Stimulated activated naive CD8-positive, alpha-beta T cell treated with anti-CD3 and anti-CD28 coated beads, Interleukin-15, Interleukin-2, amounts not matched to agents 100 ng/mL and 50 ng/mL, for 24 hours (primary cell): ENCODE measurements around the gene ANKRD1.

Source experiments
- H3K27ac Mint-ChIP-seq: one replicate; pipeline ENCODE4 v1.8.0; 2021; ENCODE audit warnings: mild to moderate bottlenecking, mixed read lengths
- H3K27me3 Mint-ChIP-seq: one replicate; pipeline ENCODE4 v1.8.0; 2021; ENCODE audit warnings: mixed read lengths
- H3K36me3 Mint-ChIP-seq: one replicate; pipeline ENCODE4 v1.8.0; 2021; ENCODE audit warnings: low read depth, mixed read lengths
- H3K4me1 Mint-ChIP-seq: one replicate; pipeline ENCODE4 v1.8.0; 2021; ENCODE audit warnings: low read depth, mixed read lengths
- H3K4me3 Mint-ChIP-seq: one replicate; pipeline ENCODE4 v1.8.0; 2021; ENCODE audit warnings: mild to moderate bottlenecking, mixed read lengths
- H3K9me3 Mint-ChIP-seq: one replicate; pipeline ENCODE4 v1.8.0; 2021; ENCODE audit warnings: mixed read lengths

The ANKRD1 gene

GRCh38 chr10:90920986-90921666 is at the start of gene ANKRD1:
Gene ANKRD1 (minus strand): TSS chr10:90921087. CDS start chr10:90921027, 60 bp downstream.
- H3K27me3 Mint-ChIP-seq, result no peaks in the 10 kb centered on the region
- H3K36me3 Mint-ChIP-seq, result no peaks in the 10 kb centered on the region
- no peak within 1 kb of the TSS for H3K4me3 Mint-ChIP-seq
- no peaks in the 10 kb centered on the region for H3K9me3 Mint-ChIP-seq
- no peaks in the 10 kb centered on the region for H3K4me1 Mint-ChIP-seq
- no peak within 1 kb of the TSS for H3K27ac Mint-ChIP-seq

GRCh38 chr10:90969947-90970673 is 49.2 kb upstream of the ANKRD1 start:
- Mint-ChIP-seq H3K27ac (no peak overlapping the region), H3K4me1 (no peaks in the 10 kb centered on the region), H3K27me3 (no peaks in the 10 kb centered on the region), H3K9me3 (no peaks in the 10 kb centered on the region), H3K4me3 (no peak overlapping the region), H3K36me3 (no peaks in the 10 kb centered on the region)

GRCh38 chr10:90969121-90969534 is 48.2 kb upstream of the ANKRD1 start:
- no peaks in the 10 kb centered on the region for H3K4me1 Mint-ChIP-seq
- no peak overlapping the region for H3K4me3 Mint-ChIP-seq
- H3K27me3 Mint-ChIP-seq, result no peaks in the 10 kb centered on the region
- H3K36me3 Mint-ChIP-seq, result no peaks in the 10 kb centered on the region
- no peaks in the 10 kb centered on the region for H3K9me3 Mint-ChIP-seq
- H3K27ac Mint-ChIP-seq, result no peak overlapping the region

- Mint-ChIP-seq H3K36me3 (no peaks in the 10 kb centered on the region), H3K9me3 (no peaks in the 10 kb centered on the region), H3K4me1 (no peaks in the 10 kb centered on the region), H3K4me3 (no peak overlapping the region), H3K27me3 (no peaks in the 10 kb centered on the region), H3K27ac (no peak overlapping the region)
These were observed 47.6 kb upstream of the ANKRD1 start for GRCh38 chr10:90968328-90969081.

- no peaks in the 10 kb centered on the region for H3K27me3 Mint-ChIP-seq
- H3K36me3 Mint-ChIP-seq, result no peaks in the 10 kb centered on the region
- H3K4me1 Mint-ChIP-seq, result no peaks in the 10 kb centered on the region
- no peaks in the 10 kb centered on the region for H3K9me3 Mint-ChIP-seq
- no peak overlapping the region for H3K27ac Mint-ChIP-seq
- no peak overlapping the region for H3K4me3 Mint-ChIP-seq
These were observed 47.0 kb upstream of the ANKRD1 start for GRCh38 chr10:90967865-90968264.

- Mint-ChIP-seq H3K4me3 (no peak overlapping the region), H3K36me3 (no peaks in the 10 kb centered on the region)
These were observed 45.3 kb upstream of the ANKRD1 start for GRCh38 chr10:90966146-90966545.

GRCh38 chr10:90965720-90966119 is 44.8 kb upstream of the ANKRD1 start:
- Mint-ChIP-seq H3K4me3 (no peak overlapping the region), H3K36me3 (no peaks in the 10 kb centered on the region), H3K9me3 (no peaks in the 10 kb centered on the region), H3K27ac (no peak overlapping the region), H3K27me3 (no peaks in the 10 kb centered on the region), H3K4me1 (no peaks in the 10 kb centered on the region)

More at GRCh38 chr10:90966146-90966545, 45.3 kb upstream of the ANKRD1 start:
- Mint-ChIP-seq H3K27me3 (no peaks in the 10 kb centered on the region), H3K27ac (no peak overlapping the region), H3K9me3 (no peaks in the 10 kb centered on the region), H3K4me1 (no peaks in the 10 kb centered on the region)

GRCh38 chr10:90964781-90965465 is 44.0 kb upstream of the ANKRD1 start:
- Mint-ChIP-seq H3K27ac (no peak overlapping the region), H3K36me3 (no peaks in the 10 kb centered on the region), H3K4me1 (no peaks in the 10 kb centered on the region), H3K27me3 (no peaks in the 10 kb centered on the region), H3K4me3 (no peak overlapping the region), H3K9me3 (no peaks in the 10 kb centered on the region)

- Mint-ChIP-seq H3K9me3 (no peaks in the 10 kb centered on the region), H3K4me1 (no peaks in the 10 kb centered on the region), H3K27me3 (no peaks in the 10 kb centered on the region), H3K27ac (no peak overlapping the region), H3K4me3 (no peak overlapping the region), H3K36me3 (no peaks in the 10 kb centered on the region)
These were observed 42.4 kb upstream of the ANKRD1 start for GRCh38 chr10:90963331-90963730.

GRCh38 chr10:90960355-90960814 is 39.5 kb upstream of the ANKRD1 start:
- H3K27ac Mint-ChIP-seq, result no peak overlapping the region
- no peaks in the 10 kb centered on the region for H3K36me3 Mint-ChIP-seq
- no peaks in the 10 kb centered on the region for H3K27me3 Mint-ChIP-seq
- H3K9me3 Mint-ChIP-seq, result no peaks in the 10 kb centered on the region
- H3K4me1 Mint-ChIP-seq, result no peaks in the 10 kb centered on the region
- H3K4me3 Mint-ChIP-seq, result no peak overlapping the region

GRCh38 chr10:90959826-90960225 is 38.9 kb upstream of the ANKRD1 start:
- no peaks in the 10 kb centered on the region for H3K9me3 Mint-ChIP-seq
- H3K4me1 Mint-ChIP-seq, result no peaks in the 10 kb centered on the region
- H3K27me3 Mint-ChIP-seq, result no peaks in the 10 kb centered on the region
- no peaks in the 10 kb centered on the region for H3K36me3 Mint-ChIP-seq
- no peak overlapping the region for H3K4me3 Mint-ChIP-seq
- H3K27ac Mint-ChIP-seq, result no peak overlapping the region

- Mint-ChIP-seq H3K4me3 (no peak overlapping the region), H3K9me3 (peaks cover 3% of the 10 kb centered on the region), H3K27me3 (peaks cover 3% of the 10 kb centered on the region)
These were observed 37.9 kb upstream of the ANKRD1 start for GRCh38 chr10:90958781-90959180.

GRCh38 chr10:90947030-90947960 is 26.4 kb upstream of the ANKRD1 start:
- Mint-ChIP-seq H3K27ac (no peak overlapping the region), H3K36me3 (no peaks in the 10 kb centered on the region), H3K4me1 (peaks cover 10% of the 10 kb centered on the region), H3K9me3 (no peaks in the 10 kb centered on the region), H3K4me3 (no peak overlapping the region), H3K27me3 (no peaks in the 10 kb centered on the region)

More at GRCh38 chr10:90958781-90959180, 37.9 kb upstream of the ANKRD1 start:
- Mint-ChIP-seq H3K36me3 (no peaks in the 10 kb centered on the region), H3K4me1 (no peaks in the 10 kb centered on the region), H3K27ac (no peak overlapping the region)
